Kidney epithelial cell (primary cell): Measurements from ENCODE around the gene NRARP. TPM values are rescaled to one million over a fixed set of nuclear protein-coding genes. Genes with fewer than 3 reads are reported as not detected.
A peak's percentile ranks its signal among the peaks of the same experiment; 100 is the strongest.

ENCODE experiments used
- DNase-seq: peaks from one replicate; pipeline ENCODE4 v3.0.0-alpha.2; 2010; ENCODE audit warnings: low read depth
- H3K27me3 ChIP-seq: 2 replicates; pipeline ENCODE4 v1.6.0; 2011; ENCODE audit warnings: low read length; ENCODE audit not compliant: control insufficient read depth, insufficient read depth
- H3K36me3 ChIP-seq: 2 replicates; pipeline ENCODE4 v1.5.1; 2011; ENCODE audit warnings: low read length; ENCODE audit not compliant: control insufficient read depth, insufficient read depth
- H3K4me3 ChIP-seq: 2 replicates; pipeline ENCODE4 v1.5.1; 2011; ENCODE audit warnings: low read depth, mild to moderate bottlenecking, control low read depth, low read length
- total RNA-seq: library from RNA; depleted of rRNA; stranded (reverse); fragments of >200 nt; gene quantifications from 2 replicates; pipeline ENCODE4 v1.2.3, GENCODE V29; 2015
- TF ChIP-seq, protein P1 (sequence below): IDR thresholded peaks from 2 replicates; pipeline ENCODE4 v1.5.1; 2011; ENCODE audit warnings: mild to moderate bottlenecking, moderate library complexity, low read length, control low read depth, inconsistent platforms; ENCODE audit not compliant: insufficient read depth, poor library complexity, severe bottlenecking

NRARP gene
- total RNA-seq, 1 donor from 2014 or later = 8.4 TPM

DNA sequence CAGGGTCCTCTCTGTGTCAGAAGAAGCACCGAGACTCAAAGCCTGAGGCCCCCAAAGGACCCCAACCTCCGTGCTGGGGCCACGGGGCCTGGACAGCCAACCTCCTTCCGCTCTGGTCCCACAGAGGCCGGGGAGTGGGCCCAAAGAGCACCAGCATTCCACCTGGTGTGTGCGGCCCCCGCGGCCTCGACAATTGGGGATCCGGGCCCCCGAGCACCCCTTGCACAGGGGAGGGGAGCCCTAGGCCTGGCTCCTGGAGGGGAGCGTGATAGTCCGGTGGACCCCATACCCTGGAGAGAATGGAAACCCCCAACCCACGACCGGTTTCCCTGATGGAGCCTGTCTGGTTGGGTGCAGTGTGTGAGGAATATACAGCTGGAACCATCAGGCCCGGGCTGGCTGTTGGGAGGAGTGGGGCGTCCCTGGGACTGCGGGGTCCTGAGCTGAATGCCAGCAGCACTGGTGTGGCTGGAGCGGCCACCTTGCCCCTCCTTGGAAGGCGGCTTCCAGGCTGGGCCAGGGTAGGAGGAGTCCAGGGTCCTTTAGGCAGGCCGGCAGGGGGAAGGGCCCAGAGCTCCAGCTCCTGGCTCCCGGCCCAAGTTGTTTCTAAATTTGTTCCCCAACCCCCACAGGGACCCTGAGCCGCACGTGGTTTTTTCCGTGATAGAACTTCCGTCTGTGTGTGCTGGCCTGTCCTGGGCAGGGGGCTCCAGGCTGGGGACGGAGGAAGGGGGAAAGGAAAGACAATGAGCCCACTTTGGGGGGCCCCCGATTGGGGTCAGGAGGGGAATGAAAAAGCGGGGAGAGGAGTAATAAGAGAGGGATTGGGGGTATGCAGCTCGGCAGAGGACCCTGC, 25.4 kb downstream of the NRARP start:
- Histone ChIP-seq H3K4me3 (peak overlapping the region; percentile 61), H3K27me3 (no peaks in the 10 kb centered on the region), H3K36me3 (peaks cover 1% of the 10 kb centered on the region)
- TF ChIP-seq, protein P1, sequence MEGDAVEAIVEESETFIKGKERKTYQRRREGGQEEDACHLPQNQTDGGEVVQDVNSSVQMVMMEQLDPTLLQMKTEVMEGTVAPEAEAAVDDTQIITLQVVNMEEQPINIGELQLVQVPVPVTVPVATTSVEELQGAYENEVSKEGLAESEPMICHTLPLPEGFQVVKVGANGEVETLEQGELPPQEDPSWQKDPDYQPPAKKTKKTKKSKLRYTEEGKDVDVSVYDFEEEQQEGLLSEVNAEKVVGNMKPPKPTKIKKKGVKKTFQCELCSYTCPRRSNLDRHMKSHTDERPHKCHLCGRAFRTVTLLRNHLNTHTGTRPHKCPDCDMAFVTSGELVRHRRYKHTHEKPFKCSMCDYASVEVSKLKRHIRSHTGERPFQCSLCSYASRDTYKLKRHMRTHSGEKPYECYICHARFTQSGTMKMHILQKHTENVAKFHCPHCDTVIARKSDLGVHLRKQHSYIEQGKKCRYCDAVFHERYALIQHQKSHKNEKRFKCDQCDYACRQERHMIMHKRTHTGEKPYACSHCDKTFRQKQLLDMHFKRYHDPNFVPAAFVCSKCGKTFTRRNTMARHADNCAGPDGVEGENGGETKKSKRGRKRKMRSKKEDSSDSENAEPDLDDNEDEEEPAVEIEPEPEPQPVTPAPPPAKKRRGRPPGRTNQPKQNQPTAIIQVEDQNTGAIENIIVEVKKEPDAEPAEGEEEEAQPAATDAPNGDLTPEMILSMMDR = no peak
- no peak for DNase-seq

DNA sequence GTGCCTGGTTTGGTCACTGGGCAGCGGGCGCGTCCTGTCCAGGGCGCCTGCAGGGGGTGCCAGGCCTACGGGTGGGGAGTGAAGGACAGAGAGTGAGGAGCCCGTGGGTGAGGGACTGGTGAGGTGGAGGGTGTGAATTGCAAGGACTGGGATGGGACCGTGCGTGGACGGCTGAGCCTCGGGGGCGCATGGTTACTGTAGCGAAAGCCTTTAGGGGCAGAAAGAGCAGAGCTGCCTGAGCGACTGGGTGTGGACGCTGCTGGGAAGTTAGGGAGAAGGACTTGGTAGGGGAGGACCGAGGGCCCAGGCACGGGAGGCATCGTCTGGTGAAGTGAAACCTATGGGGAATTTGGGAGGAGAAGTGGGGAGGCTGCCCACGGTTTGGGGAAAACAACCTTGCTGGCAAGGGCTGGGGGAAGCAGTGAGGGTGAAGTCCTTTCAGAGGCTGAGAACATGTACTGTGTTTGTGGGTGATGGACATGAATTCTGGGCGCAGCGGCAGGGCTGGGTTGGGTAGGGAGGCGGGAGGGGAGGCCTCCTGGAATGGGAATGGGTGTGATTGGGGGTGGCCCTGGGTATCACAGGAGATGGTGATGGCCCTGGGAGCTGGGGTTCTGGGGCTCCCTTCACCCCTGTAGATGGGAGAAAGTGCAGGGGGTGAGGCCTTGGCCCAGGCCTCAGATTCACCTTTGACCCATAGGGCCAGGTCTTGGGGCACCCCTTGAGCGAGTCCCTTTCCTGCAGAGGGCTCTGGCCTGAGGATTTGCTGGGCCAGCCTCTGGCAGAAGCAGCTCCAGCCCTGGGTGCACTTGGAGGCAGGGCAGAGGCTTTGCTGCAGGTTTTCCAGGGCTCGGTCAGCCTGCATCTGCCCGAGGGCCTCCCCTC, 26.2 kb downstream of the NRARP start:
- Histone ChIP-seq H3K36me3 (peaks cover 1% of the 10 kb centered on the region), H3K4me3 (no peak overlapping the region), H3K27me3 (no peaks in the 10 kb centered on the region)
- no peak for DNase-seq
- TF ChIP-seq, protein P1 = no peak

GRCh38 chr9:137275203-137275587, 26.9 kb downstream of the NRARP start:
- Histone ChIP-seq H3K4me3 (no peak overlapping the region), H3K36me3 (peaks cover 1% of the 10 kb centered on the region), H3K27me3 (no peaks in the 10 kb centered on the region)
- no peak for DNase-seq
- TF ChIP-seq, protein P1 = no peak

DNA sequence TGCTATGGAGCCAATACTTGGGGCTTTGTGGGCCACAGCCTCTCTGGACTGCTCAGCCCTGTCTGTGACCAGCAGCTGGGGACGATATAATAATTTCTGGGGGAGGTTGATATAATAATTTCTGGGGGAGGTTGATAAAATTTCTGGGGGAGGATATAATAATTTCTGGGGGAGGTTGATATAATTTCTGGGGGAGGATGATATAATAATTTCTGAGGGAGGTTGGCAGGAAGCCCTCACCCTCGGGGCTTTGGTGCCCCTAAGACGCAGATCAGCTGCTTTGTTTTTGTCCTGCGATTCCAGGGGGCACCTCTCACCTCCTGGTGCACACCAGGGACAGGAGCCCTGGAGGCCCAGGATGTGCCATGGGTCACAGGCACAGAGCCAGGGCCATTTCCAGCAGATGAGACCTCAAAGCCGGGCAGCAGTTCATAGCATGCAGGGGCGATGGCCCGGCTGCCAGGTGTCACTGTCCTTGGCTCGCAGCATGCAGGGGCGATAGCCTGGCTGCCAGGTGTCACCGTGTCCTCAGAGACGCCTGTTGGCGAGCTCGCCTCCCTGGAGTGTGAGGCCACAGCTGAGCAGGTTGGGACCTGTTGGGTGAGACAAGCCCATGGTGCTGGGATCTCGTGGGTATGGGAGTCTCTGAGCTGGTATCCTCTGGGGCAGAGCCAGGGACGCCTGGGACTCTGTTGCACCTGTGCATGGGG, 28.3 kb downstream of the NRARP start:
- Histone ChIP-seq H3K27me3 (no peaks in the 10 kb centered on the region), H3K4me3 (no peak overlapping the region), H3K36me3 (no peaks in the 10 kb centered on the region)
- TF ChIP-seq, protein P1 = no peak
- DNase-seq = no peak

DNA sequence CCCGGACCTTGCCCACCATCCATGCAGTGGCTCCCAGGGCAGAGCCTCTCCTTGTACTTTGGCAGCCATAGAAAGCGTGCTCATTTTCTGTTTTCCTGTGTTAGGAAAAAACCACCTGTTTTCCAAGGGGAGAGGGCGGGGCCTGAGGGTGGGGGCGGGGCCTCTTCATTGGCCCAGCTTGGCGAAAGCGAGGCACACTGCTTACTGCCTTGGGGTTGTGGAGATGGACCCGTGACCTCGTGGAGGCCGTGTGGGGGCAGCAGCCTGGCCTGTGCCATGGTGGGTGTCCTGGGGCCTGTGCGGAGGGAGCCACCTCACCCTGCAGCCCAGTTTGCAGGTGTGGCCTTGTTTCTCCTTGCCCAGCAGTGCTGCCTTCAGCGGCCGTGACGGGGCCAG, 29.0 kb downstream of the NRARP start:
- no peak for DNase-seq

More for the DNA sequence above, 29.0 kb downstream of the NRARP start:
- Histone ChIP-seq H3K27me3 (no peaks in the 10 kb centered on the region), H3K36me3 (no peaks in the 10 kb centered on the region), H3K4me3 (no peak overlapping the region)
- TF ChIP-seq, protein P1 = no peak
